Measurements from ENCODE around the gene ALG14. TPM values are rescaled to one million over a fixed set of nuclear protein-coding genes. Genes with fewer than 3 reads are reported as not detected.

The ALG14 gene
- total RNA-seq, 1 donor from 2014 or later, result 3.4 TPM

GRCh38 chr1:95029532-95029931 is 43.2 kb downstream of the ALG14 start:
- TF ChIP-seq CTCF (IDR thresholded peaks at IDR 0.05), result no peak
- no peak overlapping the region for H3K4me3 ChIP-seq
- no peaks in the 10 kb centered on the region for H3K27me3 ChIP-seq
- ATAC-seq (no peak), DNase-seq (no peak)
- no peaks in the 10 kb centered on the region for H3K9me3 ChIP-seq
- intact Hi-C loops (cut with DNase I), result no loop called here
- no peaks in the 10 kb centered on the region for H3K36me3 ChIP-seq
- no peaks in the 10 kb centered on the region for H3K4me1 ChIP-seq
- no peak overlapping the region for H3K27ac ChIP-seq

GRCh38 chr1:95028954-95029353 is 43.8 kb downstream of the ALG14 start:
- intact Hi-C loops (cut with DNase I), result no loop called here
- Histone ChIP-seq H3K4me1 (no peaks in the 10 kb centered on the region), H3K9me3 (no peaks in the 10 kb centered on the region), H3K36me3 (no peaks in the 10 kb centered on the region), H3K4me3 (no peak overlapping the region), H3K27me3 (no peaks in the 10 kb centered on the region), H3K27ac (no peak overlapping the region)
- no peak for DNase-seq
- TF ChIP-seq CTCF (IDR thresholded peaks at IDR 0.05), result no peak
- ATAC-seq, result no peak

- no peaks in the 10 kb centered on the region for H3K36me3 ChIP-seq
- H3K4me3 ChIP-seq, result no peak overlapping the region
- no peak for DNase-seq
- TF ChIP-seq CTCF (IDR thresholded peaks at IDR 0.05), result no peak
- no peak overlapping the region for H3K27ac ChIP-seq
- peaks cover 5% of the 10 kb centered on the region for H3K4me1 ChIP-seq
- H3K27me3 ChIP-seq, result no peaks in the 10 kb centered on the region
- intact Hi-C loops (cut with DNase I), result no loop called here
- no peak for ATAC-seq
- no peaks in the 10 kb centered on the region for H3K9me3 ChIP-seq
These were observed 45.7 kb downstream of the ALG14 start for GRCh38 chr1:95027046-95027445.

GRCh38 chr1:95023399-95024043 is 49.2 kb downstream of the ALG14 start:
- H3K4me3 ChIP-seq, result no peak overlapping the region
- no peak for TF ChIP-seq CTCF (IDR thresholded peaks at IDR 0.05)
- H3K36me3 ChIP-seq, result no peaks in the 10 kb centered on the region
- no peaks in the 10 kb centered on the region for H3K27me3 ChIP-seq
- H3K4me1 ChIP-seq, result peaks cover 27% of the 10 kb centered on the region
- no peak overlapping the region for H3K27ac ChIP-seq
- ATAC-seq, result peak; percentile 22
- no peaks in the 10 kb centered on the region for H3K9me3 ChIP-seq
- no peak for DNase-seq
- intact Hi-C loops (cut with DNase I), result no loop called here

GRCh38 chr1:95022644-95022926 is 50.2 kb downstream of the ALG14 start:
- Histone ChIP-seq H3K36me3 (no peaks in the 10 kb centered on the region), H3K9me3 (no peaks in the 10 kb centered on the region), H3K27me3 (no peaks in the 10 kb centered on the region), H3K4me3 (no peak overlapping the region), H3K4me1 (peaks cover 33% of the 10 kb centered on the region), H3K27ac (peak overlapping the region; percentile 48)
- intact Hi-C loops (cut with DNase I), result no loop called here
- DNase-seq (no peak), ATAC-seq (no peak)
- no peak for TF ChIP-seq CTCF (IDR thresholded peaks at IDR 0.05)

Data from upper lobe of right lung (tissue), 1 donor.